HepG2 (cell line): Measurements from ENCODE around the gene THOP1. TPM values are rescaled to one million over a fixed set of nuclear protein-coding genes. Genes with fewer than 3 reads are reported as not detected.

Experiments used
- CCAR2 ChIP-seq: fragments of 200-400 bp; formaldehyde crosslinking; optimal IDR thresholded peaks from 2 replicates; pipeline ENCODE3; 2018; ENCODE audit warnings: low read depth, mild to moderate bottlenecking, low read length, moderate library complexity
- GLI4 ChIP-seq: sonication (generic); formaldehyde crosslinking; IDR thresholded peaks from 2 replicates; pipeline ENCODE4 v1.5.1; 2020; ENCODE audit warnings: missing genetic modification reagents, mild to moderate bottlenecking, moderate library complexity, borderline replicate concordance
- LCORL ChIP-seq, 2 experiments: fragments of 450-650 bp in 1 of 2; sonication (generic) in 1 of 2; formaldehyde crosslinking in 1 of 2; IDR thresholded peaks; 2 replicates each; pipeline versions ENCODE4 v1.5.0 to v1.6.1; 2017 to 2020; ENCODE audit warnings: antibody characterized with exemption in 1 of 2, missing genetic modification reagents in 1 of 2
- NFE2L2 ChIP-seq: fragments of 150-350 bp; IDR thresholded peaks from 2 replicates; pipeline ENCODE4 v1.6.1; 2014; ENCODE audit warnings: low read length
- NONO ChIP-seq, 2 experiments: fragments of 450-650 bp in 1 of 2; sonication (generic) in 1 of 2; formaldehyde crosslinking in 1 of 2; IDR thresholded peaks in 1 of 2; conservative IDR thresholded peaks in 1 of 2; 2 replicates each; pipeline versions ENCODE4 v1.6.1 to v1.8.0; 2017 to 2022; ENCODE audit warnings: mild to moderate bottlenecking in 1 of 2, missing genetic modification reagents in 1 of 2, moderate library complexity in 1 of 2
- PITX1 ChIP-seq: sonication (generic); formaldehyde crosslinking; IDR thresholded peaks from 2 replicates; pipeline ENCODE4 v1.5.1; 2020; ENCODE audit warnings: mild to moderate bottlenecking, missing genetic modification reagents
- RFX1 ChIP-seq: fragments of 450-650 bp; IDR thresholded peaks from 2 replicates; pipeline ENCODE4 v1.6.1; 2017
- RNF2 ChIP-seq: fragments of 450-650 bp; conservative IDR thresholded peaks from 2 replicates; pipeline ENCODE4 v1.6.1; 2016; ENCODE audit warnings: low read depth
- SMC3 ChIP-seq: IDR thresholded peaks from 2 replicates; pipeline ENCODE4 v1.6.1; 2011; ENCODE audit warnings: low read length, improper control_type of control experiment
- SOX6 ChIP-seq, 2 experiments: fragments of 450-650 bp in 1 of 2; sonication (generic) in 1 of 2; formaldehyde crosslinking in 1 of 2; IDR thresholded peaks; 2 replicates each; pipeline versions ENCODE4 v1.4.0 to v1.6.1; 2017 to 2020; ENCODE audit warnings: antibody characterized with exemption in 1 of 2, mild to moderate bottlenecking in 1 of 2, missing genetic modification reagents in 1 of 2
- TSC22D2 ChIP-seq: sonication (generic); formaldehyde crosslinking; IDR thresholded peaks from 2 replicates; pipeline ENCODE4 v1.5.1; 2020; ENCODE audit warnings: missing genetic modification reagents, mild to moderate bottlenecking, borderline replicate concordance
- ZBTB20 ChIP-seq: sonication (generic); formaldehyde crosslinking; IDR thresholded peaks from 2 replicates; pipeline ENCODE4 v1.8.1; 2023; ENCODE audit warnings: missing genetic modification reagents, low read depth, mild to moderate bottlenecking, borderline replicate concordance
- ZFP62 ChIP-seq: sonication (generic); formaldehyde crosslinking; IDR thresholded peaks from 2 replicates; pipeline ENCODE4 v1.4.0; 2020; ENCODE audit warnings: missing genetic modification reagents
- ZNF33A ChIP-seq: sonication (generic); formaldehyde crosslinking; IDR thresholded peaks from 2 replicates; pipeline ENCODE4 v1.5.1; 2020; ENCODE audit warnings: missing genetic modification reagents, mild to moderate bottlenecking, moderate library complexity, borderline replicate concordance
- ZNF557 ChIP-seq: sonication (generic); formaldehyde crosslinking; IDR thresholded peaks from 2 replicates; pipeline ENCODE4 v1.4.0; 2020; ENCODE audit warnings: missing genetic modification reagents
- ZNF607 ChIP-seq: sonication (generic); formaldehyde crosslinking; IDR thresholded peaks from 2 replicates; pipeline ENCODE4 v1.5.1; 2020; ENCODE audit warnings: missing genetic modification reagents, mild to moderate bottlenecking, borderline replicate concordance
- ZSCAN29 ChIP-seq: sonication (generic); formaldehyde crosslinking; conservative IDR thresholded peaks from 2 replicates; pipeline ENCODE4 v1.4.0; 2020; ENCODE audit warnings: mild to moderate bottlenecking, missing genetic modification reagents
- polyA plus RNA-seq, 8 experiments: library from polyadenylated mRNA; depleted of rRNA in 3 of 8; stranded (reverse) in 7 of 8; unstranded in 1 of 8; fragments of >200 nt; fragmentation: Illumina TruSeq in 4 of 8; extraction: Trizol in 4 of 8; gene quantifications; 2 replicates each; pipeline versions ENCODE4 v1.2.1 to v1.2.3, GENCODE V29; 2011 to 2016; ENCODE audit warnings: low read depth in 4 of 8, missing spikeins in 1 of 8, mixed read lengths in 1 of 8; ENCODE audit not compliant: insufficient read depth in 1 of 8
- total RNA-seq, 5 experiments: library from RNA; depleted of rRNA; stranded (reverse); fragments of >200 nt; fragmentation: Illumina TruSeq; extraction: Trizol; gene quantifications; 2 replicates each; pipeline ENCODE4 v1.2.3, GENCODE V29; 2016; ENCODE audit warnings: low read depth in 1 of 5
- TF ChIP-seq, protein P1 (sequence below): sonication (generic); formaldehyde crosslinking; IDR thresholded peaks from 2 replicates; pipeline ENCODE4 v1.8.1; 2022; ENCODE audit warnings: mild to moderate bottlenecking, missing genetic modification reagents
- TF ChIP-seq, protein P2 (sequence below): sonication (generic); formaldehyde crosslinking; IDR thresholded peaks from 2 replicates; pipeline ENCODE4 v1.8.1; 2023; ENCODE audit warnings: mild to moderate bottlenecking, inconsistent platforms, moderate library complexity, missing genetic modification reagents, borderline replicate concordance
- TF ChIP-seq, protein P3 (sequence below): sonication (generic); formaldehyde crosslinking; IDR thresholded peaks from 2 replicates; pipeline ENCODE4 v1.4.0; 2020; ENCODE audit warnings: missing genetic modification reagents, mild to moderate bottlenecking, borderline replicate concordance
- TF ChIP-seq, protein P4 (sequence below): sonication (generic); formaldehyde crosslinking; IDR thresholded peaks from 2 replicates; pipeline ENCODE4 v1.5.1; 2020; ENCODE audit warnings: missing genetic modification reagents, mild to moderate bottlenecking, borderline replicate concordance

The THOP1 gene
- total and polyA plus RNA-seq, 2 of the 13 experiments (the other 11 are each of a cell fraction or from before 2014, with no cell fraction given): 74.4 to 116 TPM

DNA sequence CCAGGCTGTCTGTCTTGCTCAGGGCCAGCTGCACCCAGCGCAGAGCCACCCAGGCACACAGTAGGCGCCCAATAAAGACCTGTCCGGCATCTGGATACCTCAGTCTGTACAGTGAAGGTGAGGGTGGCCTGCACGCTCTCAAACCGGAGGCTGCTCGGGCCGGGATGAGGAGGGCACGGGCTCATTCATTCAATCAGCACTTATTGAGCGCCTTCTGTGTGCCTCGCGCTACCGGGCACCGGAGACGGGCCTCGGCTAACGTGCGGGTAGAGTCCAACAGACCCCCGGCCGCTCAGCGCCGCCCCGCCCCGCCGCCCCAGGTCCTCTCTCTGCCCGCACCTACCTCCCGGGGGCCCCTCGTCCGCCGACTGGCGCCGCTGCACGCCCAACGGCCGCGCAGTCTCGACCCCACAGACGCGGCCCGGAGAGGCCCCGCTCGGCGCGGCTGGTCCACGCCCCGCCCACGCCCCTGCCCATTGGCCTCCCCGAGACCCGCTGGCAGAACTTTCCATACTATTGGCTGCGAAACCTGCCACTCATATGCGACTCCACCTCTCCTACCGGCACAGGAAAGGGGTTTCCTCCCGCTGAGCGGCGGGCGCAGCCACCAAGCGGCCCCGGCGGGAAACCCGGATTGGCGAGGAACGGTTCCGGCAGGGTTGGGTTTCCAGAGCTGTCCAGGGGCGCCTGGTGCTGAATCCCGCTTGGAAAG is 45.5 kb upstream of the THOP1 start, which contains the start of gene SLC39A3 (continued):
- TF ChIP-seq, protein P1, sequence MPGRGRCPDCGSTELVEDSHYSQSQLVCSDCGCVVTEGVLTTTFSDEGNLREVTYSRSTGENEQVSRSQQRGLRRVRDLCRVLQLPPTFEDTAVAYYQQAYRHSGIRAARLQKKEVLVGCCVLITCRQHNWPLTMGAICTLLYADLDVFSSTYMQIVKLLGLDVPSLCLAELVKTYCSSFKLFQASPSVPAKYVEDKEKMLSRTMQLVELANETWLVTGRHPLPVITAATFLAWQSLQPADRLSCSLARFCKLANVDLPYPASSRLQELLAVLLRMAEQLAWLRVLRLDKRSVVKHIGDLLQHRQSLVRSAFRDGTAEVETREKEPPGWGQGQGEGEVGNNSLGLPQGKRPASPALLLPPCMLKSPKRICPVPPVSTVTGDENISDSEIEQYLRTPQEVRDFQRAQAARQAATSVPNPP (CRISPR knock-in tag): no peak
- no peak for TF ChIP-seq ZNF557 (CRISPR knock-in tag)
- TF ChIP-seq SMC3: no peak
- TF ChIP-seq, protein P2, sequence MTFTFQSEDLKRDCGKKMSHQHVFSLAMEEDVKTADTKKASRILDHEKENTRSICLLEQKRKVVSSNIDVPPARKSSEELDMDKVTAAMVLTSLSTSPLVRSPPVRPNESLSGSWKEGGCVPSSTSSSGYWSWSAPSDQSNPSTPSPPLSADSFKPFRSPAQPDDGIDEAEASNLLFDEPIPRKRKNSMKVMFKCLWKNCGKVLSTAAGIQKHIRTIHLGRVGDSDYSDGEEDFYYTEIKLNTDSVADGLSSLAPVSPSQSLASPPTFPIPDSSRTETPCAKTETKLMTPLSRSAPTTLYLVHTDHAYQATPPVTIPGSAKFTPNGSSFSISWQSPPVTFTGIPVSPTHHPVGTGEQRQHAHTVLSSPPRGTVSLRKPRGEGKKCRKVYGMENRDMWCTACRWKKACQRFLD (CRISPR knock-in tag): peak; percentile 89
- TF ChIP-seq LCORL (IDR thresholded peaks at IDR 0.05): no peak
- peak; percentile 84 for TF ChIP-seq LCORL (CRISPR knock-in tag; IDR thresholded peaks at IDR 0.05)
- TF ChIP-seq, protein P3, sequence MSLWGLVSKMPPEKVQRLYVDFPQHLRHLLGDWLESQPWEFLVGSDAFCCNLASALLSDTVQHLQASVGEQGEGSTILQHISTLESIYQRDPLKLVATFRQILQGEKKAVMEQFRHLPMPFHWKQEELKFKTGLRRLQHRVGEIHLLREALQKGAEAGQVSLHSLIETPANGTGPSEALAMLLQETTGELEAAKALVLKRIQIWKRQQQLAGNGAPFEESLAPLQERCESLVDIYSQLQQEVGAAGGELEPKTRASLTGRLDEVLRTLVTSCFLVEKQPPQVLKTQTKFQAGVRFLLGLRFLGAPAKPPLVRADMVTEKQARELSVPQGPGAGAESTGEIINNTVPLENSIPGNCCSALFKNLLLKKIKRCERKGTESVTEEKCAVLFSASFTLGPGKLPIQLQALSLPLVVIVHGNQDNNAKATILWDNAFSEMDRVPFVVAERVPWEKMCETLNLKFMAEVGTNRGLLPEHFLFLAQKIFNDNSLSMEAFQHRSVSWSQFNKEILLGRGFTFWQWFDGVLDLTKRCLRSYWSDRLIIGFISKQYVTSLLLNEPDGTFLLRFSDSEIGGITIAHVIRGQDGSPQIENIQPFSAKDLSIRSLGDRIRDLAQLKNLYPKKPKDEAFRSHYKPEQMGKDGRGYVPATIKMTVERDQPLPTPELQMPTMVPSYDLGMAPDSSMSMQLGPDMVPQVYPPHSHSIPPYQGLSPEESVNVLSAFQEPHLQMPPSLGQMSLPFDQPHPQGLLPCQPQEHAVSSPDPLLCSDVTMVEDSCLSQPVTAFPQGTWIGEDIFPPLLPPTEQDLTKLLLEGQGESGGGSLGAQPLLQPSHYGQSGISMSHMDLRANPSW (CRISPR knock-in tag): 0 out of 2 replicates have a peak, but pooled peaks have one; percentile 62
- no peak for TF ChIP-seq NONO (IDR thresholded peaks at IDR 0.05)
- TF ChIP-seq NONO (CRISPR knock-in tag; conservative IDR thresholded peaks at IDR 0.05): peak; percentile 69; the same call in 1 of the 2 replicates
- no peak for TF ChIP-seq ZFP62 (CRISPR knock-in tag)
- peak; percentile 68; the same call in 1 of the 2 replicates for TF ChIP-seq GLI4 (CRISPR knock-in tag)
- peak; percentile 89; the same call in 1 of the 2 replicates for TF ChIP-seq ZNF33A (CRISPR knock-in tag)
- TF ChIP-seq ZBTB20 (CRISPR knock-in tag): peak; percentile 98; the same call in 1 of the 2 replicates
- TF ChIP-seq NFE2L2: no peak
- no peak for TF ChIP-seq SOX6 (IDR thresholded peaks at IDR 0.05)
- TF ChIP-seq SOX6 (CRISPR knock-in tag; IDR thresholded peaks at IDR 0.05): peak; percentile 26; the same call in 1 of the 2 replicates
- TF ChIP-seq ZSCAN29 (CRISPR knock-in tag): no peak
- no peak for TF ChIP-seq RNF2
- TF ChIP-seq TSC22D2 (CRISPR knock-in tag): peak; percentile 99
- peak; percentile 80 for TF ChIP-seq PITX1
- TF ChIP-seq, protein P4, sequence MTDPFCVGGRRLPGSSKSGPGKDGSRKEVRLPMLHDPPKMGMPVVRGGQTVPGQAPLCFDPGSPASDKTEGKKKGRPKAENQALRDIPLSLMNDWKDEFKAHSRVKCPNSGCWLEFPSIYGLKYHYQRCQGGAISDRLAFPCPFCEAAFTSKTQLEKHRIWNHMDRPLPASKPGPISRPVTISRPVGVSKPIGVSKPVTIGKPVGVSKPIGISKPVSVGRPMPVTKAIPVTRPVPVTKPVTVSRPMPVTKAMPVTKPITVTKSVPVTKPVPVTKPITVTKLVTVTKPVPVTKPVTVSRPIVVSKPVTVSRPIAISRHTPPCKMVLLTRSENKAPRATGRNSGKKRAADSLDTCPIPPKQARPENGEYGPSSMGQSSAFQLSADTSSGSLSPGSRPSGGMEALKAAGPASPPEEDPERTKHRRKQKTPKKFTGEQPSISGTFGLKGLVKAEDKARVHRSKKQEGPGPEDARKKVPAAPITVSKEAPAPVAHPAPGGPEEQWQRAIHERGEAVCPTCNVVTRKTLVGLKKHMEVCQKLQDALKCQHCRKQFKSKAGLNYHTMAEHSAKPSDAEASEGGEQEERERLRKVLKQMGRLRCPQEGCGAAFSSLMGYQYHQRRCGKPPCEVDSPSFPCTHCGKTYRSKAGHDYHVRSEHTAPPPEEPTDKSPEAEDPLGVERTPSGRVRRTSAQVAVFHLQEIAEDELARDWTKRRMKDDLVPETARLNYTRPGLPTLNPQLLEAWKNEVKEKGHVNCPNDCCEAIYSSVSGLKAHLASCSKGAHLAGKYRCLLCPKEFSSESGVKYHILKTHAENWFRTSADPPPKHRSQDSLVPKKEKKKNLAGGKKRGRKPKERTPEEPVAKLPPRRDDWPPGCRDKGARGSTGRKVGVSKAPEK (CRISPR knock-in tag): no peak
- TF ChIP-seq ZNF607 (CRISPR knock-in tag): peak; percentile 100
- no peak for TF ChIP-seq RFX1
- peak; percentile 77 for TF ChIP-seq CCAR2
